Left renal pelvis (tissue), 4 donors: ENCODE data around the gene EAF1. TPM values are rescaled to one million over a fixed set of nuclear protein-coding genes. Genes with fewer than 3 reads are reported as not detected.
"Not testable (repeated sequence)": the region's sequence is repeated elsewhere in the genome, so short reads cannot be mapped to it uniquely, and the experiment has no call there.

Experiments used
- DNase-seq, 4 donors: peaks; one replicate each; pipeline ENCODE4 v3.0.0-alpha.2; 2013; ENCODE audit warnings: low read depth in 4 of 4, low spot score in 3 of 4
- polyA plus RNA-seq, 4 donors: library from polyadenylated mRNA; unstranded; fragments of 120-200 nt; gene quantifications; one replicate each; pipeline ENCODE4 v1.2.1, GENCODE V29; 2013; ENCODE audit not compliant: insufficient read length in 4 of 4

The EAF1 gene
- polyA plus RNA-seq, 4 donors: 10.8 to 21.1 (median 18.2) TPM

DNA sequence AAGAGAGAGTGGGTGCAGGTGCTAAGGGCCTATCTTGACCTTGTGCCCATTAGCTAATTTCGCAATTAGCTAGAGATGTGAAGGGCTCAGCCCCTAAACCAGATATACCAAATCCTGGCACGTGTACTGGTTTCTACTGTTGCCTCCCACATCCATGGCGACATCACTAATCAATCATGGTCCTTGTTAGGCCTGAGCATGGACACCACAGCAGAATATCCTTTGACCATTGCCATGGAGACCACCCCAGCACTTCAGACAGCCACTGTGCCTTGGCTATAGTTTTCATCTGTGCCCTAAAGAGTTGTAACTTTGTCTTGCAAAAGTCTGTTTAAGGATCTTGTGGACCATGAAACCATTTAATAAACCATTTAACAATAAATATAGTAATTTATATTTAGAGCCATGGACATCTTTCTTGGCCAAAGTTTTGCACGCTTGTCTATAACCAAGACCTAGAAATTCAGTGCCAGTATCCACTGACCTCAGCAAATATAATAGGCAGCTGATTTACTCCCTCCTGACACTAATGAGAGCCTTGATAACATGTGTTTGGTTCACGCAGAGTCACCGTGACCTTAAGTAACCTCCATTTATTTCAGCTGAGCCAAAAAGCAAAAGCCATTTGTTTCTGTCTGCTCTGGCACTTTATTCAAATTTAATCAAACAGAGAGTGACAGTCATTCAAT lies 50.7 kb downstream of the EAF1 start:
- DNase-seq: no peak

DNA sequence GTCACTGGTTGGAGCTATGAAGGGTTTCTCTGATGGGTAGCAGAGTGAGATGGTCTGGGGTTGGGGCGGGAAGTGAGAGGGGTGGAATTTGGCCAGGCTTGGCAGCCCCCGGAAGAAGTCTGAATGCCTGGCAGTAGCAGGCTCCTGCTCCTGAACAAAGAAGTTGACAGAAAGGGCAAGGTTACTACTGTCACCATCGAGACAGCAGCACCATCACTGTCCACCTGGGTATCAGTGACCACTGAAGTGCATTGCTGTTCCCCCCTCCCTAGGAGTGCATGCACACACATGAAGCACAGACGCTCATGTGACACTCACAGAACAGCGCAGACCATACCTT lies 51.2 kb downstream of the EAF1 start:
- no peak for DNase-seq

DNA sequence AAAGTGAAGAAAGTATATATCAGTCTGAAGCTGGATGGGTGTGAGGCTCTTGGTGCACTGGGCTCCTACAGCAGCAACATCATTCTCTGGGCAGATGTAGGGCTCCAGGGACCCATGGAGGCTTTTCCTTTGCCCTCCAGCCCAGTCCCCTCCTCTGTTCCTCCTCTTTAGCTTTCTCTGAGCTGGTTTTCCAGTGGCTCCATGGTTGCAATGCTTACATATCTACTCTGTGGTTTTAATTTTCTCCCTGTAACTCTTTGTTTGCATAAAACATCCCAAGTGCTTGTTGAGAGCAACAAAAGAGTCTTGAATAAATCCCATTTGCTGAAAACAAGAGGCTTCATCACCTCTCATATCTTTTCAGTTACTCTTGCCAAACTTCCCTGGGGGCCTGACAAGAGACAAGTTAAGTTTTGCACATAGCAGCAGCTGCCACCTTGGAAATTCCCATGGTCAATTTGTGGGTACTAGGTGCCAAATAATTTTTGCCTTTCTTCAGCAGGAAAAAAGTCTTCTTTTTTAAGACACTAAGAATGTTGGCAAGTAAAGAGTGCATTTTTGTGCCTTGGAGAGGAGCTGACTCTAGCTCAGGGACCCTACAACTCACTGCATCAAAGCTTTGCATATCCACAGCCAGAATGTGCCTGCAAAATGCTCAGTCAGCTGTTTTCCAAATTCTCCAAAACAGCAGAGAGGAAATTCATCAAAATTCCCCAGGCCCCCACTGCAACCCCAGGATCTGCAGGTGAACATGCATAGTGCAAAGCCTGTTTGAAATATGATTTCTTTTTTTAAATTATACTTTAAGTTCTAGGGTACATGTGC lies 52.2 kb downstream of the EAF1 start:
- DNase-seq: no peak

DNA sequence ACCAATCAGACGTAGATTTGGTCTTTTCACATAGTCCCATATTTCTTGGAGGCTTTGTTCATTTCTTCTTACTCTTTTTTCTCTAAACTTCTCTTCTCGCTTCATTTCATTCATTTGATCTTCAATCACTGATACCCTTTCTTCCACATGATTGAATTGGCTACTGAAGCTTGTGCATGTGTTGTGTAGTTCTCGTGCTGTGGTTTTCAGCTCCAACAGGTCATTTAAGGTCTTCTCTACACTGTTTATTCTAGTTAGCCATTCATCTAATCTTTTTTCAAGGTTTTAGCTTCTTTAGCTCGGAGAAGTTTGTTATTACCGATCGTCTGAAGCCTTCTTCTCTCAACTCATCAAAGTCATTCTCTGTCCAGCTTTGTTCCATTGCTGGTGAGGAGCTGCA lies 57.2 kb downstream of the EAF1 start:
- DNase-seq: not testable (repeated sequence)

DNA sequence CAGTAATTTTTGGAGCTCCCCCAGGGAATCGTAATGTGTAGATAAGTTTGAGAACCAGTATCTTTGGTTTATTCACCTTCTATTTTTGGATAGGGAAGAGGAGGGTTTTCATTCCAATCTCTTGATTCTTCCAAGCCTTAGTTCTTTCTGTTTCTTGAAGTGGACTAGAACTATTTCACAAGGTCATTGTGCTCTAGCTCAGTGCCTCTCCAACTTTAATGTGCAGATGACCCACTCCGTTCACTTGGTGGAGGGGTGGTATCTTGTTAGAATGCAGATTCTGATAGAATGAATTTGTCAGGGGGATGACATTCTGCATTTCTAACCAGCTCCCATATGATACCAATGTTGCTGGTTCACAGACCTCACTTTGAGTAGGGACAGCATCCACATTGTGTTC lies 58.6 kb downstream of the EAF1 start:
- DNase-seq: no peak

DNA sequence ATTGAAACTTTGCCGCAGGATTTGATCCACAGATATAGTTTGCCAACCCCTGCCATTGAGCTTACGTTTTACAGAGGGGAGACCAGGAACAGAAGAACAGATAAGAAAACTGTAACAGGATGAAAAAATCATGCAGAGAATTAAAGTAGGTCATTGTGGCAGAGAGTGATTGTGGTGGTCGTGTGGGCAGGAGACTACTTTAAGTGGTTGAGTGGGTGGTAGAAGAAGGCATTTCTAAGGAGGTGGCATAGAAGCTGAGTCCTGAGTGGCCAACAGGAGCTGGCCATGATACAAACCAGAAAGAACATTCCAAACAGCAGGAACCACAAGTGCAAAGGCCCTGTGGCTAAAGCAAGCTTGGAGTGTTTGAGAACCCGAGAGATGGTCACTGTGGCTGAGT lies 59.6 kb downstream of the EAF1 start:
- DNase-seq: no peak

DNA sequence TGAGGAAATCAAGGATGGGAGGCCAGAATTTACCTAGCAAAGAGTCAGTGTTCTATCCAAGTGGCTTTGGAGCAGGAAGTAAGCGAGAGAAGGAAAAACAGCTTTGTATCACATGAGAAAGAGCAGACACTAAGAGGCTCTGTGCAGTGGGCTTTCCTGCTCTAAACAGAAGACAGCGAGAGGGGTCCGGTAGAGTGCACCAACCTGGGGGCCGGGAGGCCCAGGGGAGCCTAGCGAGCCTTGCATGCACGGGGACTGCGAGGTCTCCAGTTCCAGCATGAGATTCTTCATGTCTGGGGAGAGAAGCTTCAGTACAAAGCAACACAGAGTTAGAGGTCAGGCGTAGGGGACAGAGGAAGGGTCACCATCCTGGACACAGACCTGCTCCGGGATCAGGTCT lies 60.6 kb downstream of the EAF1 start:
- no peak for DNase-seq

DNA sequence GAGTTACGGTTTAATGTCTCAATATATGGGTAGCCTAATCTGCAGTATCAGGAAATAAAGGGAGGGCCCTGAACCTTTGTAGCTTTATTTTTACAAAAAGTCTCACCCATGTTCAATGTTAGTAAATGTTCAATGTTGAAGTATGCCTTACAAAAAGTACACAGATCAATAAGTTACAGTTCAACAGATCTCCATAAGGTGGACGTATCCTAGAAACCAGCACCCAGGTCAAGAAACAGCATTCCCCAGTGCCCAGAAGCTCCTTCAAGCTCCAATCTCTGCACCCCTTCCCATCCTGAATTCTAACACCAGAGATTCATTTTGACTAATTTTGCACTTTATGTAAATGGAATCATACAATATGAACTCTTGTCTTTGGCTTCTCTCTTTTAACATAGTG lies 62.8 kb downstream of the EAF1 start:
- no peak for DNase-seq

DNA sequence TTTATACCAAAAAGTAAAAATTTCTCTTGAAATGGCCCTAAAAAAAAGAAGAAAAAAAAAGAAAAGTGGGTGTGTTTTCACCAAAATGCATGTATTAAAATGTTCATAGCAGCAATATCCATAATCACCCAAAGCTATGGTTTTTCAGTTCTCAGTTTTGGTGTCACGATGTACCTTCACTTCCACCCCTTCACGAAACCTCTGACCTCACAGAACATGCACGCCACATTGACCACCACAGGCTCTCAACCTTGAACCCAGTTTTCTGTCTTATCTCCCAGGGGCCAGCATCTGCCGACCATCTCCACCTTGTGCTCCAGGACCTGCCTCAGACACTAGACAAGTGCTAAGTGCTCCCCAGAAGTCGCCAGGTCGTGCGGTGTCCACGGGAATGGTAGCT lies 63.7 kb downstream of the EAF1 start:
- DNase-seq: no peak

Other genes with a start within 250 kb of the EAF1 start
- 10 to 100 TPM; 46.1 to 59.5 (median 53.5) TPM for gene CAPN7, start 221.4 kb upstream of the EAF1 start, polyA plus RNA-seq
- gene SH3BP5, start 95.0 kb upstream of the EAF1 start, polyA plus RNA-seq: 10 to 100 TPM; 44.2 to 90.0 (median 63.1) TPM
- 10 to 100 TPM; 21.1 to 29.1 (median 27.3) TPM for gene METTL6, start 54 bp upstream of the EAF1 start, polyA plus RNA-seq
- gene COLQ, start 94.1 kb downstream of the EAF1 start, polyA plus RNA-seq: 10 to 100 TPM in 1 of 4 donors, 1 to 10 TPM in 3; 4.7 to 10.2 (median 5.7) TPM
- 10 to 100 TPM; 15.4 to 21.8 (median 19.6) TPM for gene HACL1, start 174.0 kb downstream of the EAF1 start, polyA plus RNA-seq
- 10 to 100 TPM; 15.0 to 22.4 (median 20.7) TPM for gene BTD, start 174.1 kb downstream of the EAF1 start, polyA plus RNA-seq